Measurements from ENCODE around the gene AGTRAP. TPM values are rescaled to one million over a fixed set of nuclear protein-coding genes. Genes with fewer than 3 reads are reported as not detected.

The AGTRAP gene
- total and polyA plus RNA-seq, 9 of the 15 experiments (the other 6 are each of a cell fraction or from before 2014, with no cell fraction given): 26.8 to 105 (median 57.5) TPM

GRCh38 chr1:11790880-11791715 is 55.2 kb downstream of the AGTRAP start (continued):
- TF ChIP-seq PBX2 (CRISPR knock-in tag; IDR thresholded peaks at IDR 0.05; ENCODE audit: low read depth) (no peak), PBX2 (tag; conservative IDR thresholded peaks at IDR 0.05; ENCODE audit: low read depth) (no peak), TGIF2 (CRISPR knock-in tag; IDR thresholded peaks at IDR 0.05) (no peak), TCFL5 (CRISPR knock-in tag; conservative IDR thresholded peaks at IDR 0.05) (no peak), POLR3G (IDR thresholded peaks at IDR 0.05; ENCODE audit: extremely low read depth, insufficient read length, insufficient replicate concordance) (no peak), YY1 (IDR thresholded peaks at IDR 0.05; ENCODE audit: borderline replicate concordance in 1 of 3, control insufficient read depth in 1 of 3, extremely low read depth in 1 of 3, insufficient read depth in 3 of 3, insufficient read length in 1 of 3, insufficient replicate concordance in 2 of 3, low read depth in 1 of 3, low read length in 2 of 3) (no peak), RFX1 (IDR thresholded peaks at IDR 0.05) (no peak), ZNF75A (CRISPR knock-in tag; IDR thresholded peaks at IDR 0.05) (no peak), CREB1 (IDR thresholded peaks at IDR 0.05) (peak; percentile 77), CREB1 (CRISPR knock-in tag; IDR thresholded peaks at IDR 0.05) (peak; percentile 73; the same call in 1 of the 2 replicates), ZNF23 (CRISPR knock-in tag; IDR thresholded peaks at IDR 0.05) (no peak), CHD1 (IDR thresholded peaks at IDR 0.05; ENCODE audit: low read length) (no peak), HMG20A (CRISPR knock-in tag; conservative IDR thresholded peaks at IDR 0.05) (no peak), ZNF699 (CRISPR knock-in tag; IDR thresholded peaks at IDR 0.05; ENCODE audit: insufficient replicate concordance) (no peak), TEAD1 (CRISPR knock-in tag; IDR thresholded peaks at IDR 0.05) (no peak), ZNF77 (CRISPR knock-in tag; IDR thresholded peaks at IDR 0.05) (no peak), ZNF41 (CRISPR knock-in tag; conservative IDR thresholded peaks at IDR 0.05) (no peak), PCBP2 (IDR thresholded peaks at IDR 0.05; ENCODE audit: low read depth, low read length, poor library complexity, severe bottlenecking) (no peak), ZNF785 (CRISPR knock-in tag; IDR thresholded peaks at IDR 0.05) (no peak), ZNF444 (CRISPR knock-in tag; IDR thresholded peaks at IDR 0.05) (no peak), MLX (CRISPR knock-in tag; conservative IDR thresholded peaks at IDR 0.05) (0 out of 4 replicates have a peak, but pooled peaks of 1 of the 2 experiments have one; percentile 39), SIX5 (IDR thresholded peaks at IDR 0.05; ENCODE audit: borderline replicate concordance in 1 of 2, insufficient read depth in 1 of 2, low read depth in 1 of 2, low read length in 2 of 2) (no peak), HNRNPH1 (optimal IDR thresholded peaks at IDR 0.05; ENCODE audit: low read depth, low read length) (no peak), NFYB (IDR thresholded peaks at IDR 0.05; ENCODE audit: extremely low read depth, insufficient read length) (no peak)
